Heart right ventricle (tissue), 16 donors: ENCODE results near the gene DNAH10. TPM values are rescaled to one million over a fixed set of nuclear protein-coding genes. Genes with fewer than 3 reads are reported as not detected.
A peak's percentile ranks its signal among the peaks of the same experiment; 100 is the strongest.

Experiments used
- ATAC-seq, 8 donors: fragments of 200-7000 bp; cut with Tn5 transposase; one replicate each; pipeline ENCODE4 v1.9.1; 2020; ENCODE audit warnings: mild to moderate bottlenecking in 8 of 8, moderate library complexity in 8 of 8, moderate number of reproducible peaks in 1 of 8
- DNase-seq, 2 donors: peaks; one replicate each; pipeline ENCODE4 v3.0.0-alpha.2; 2020
- H3K27ac ChIP-seq, 10 donors: fragments of 200-600 bp; sonication (generic) in 2 of 10; one replicate each; pipeline versions ENCODE4 v1.5.0 to v1.8.0; 2020 to 2022; ENCODE audit warnings: mild to moderate bottlenecking in 3 of 10
- H3K27me3 ChIP-seq, 7 donors: fragments of 200-600 bp; one replicate each; pipeline ENCODE4 v1.8.0; 2021 to 2022; ENCODE audit warnings: mild to moderate bottlenecking in 2 of 7
- H3K36me3 ChIP-seq, 9 donors: fragments of 200-600 bp; sonication (generic) in 1 of 9; one replicate each; pipeline versions ENCODE4 v1.5.0 to v1.8.0; 2020 to 2022; ENCODE audit warnings: mild to moderate bottlenecking in 2 of 9
- H3K4me1 ChIP-seq, 9 donors: fragments of 200-600 bp; sonication (generic) in 1 of 9; one replicate each; pipeline versions ENCODE4 v1.5.0 to v1.8.0; 2020 to 2022; ENCODE audit warnings: mild to moderate bottlenecking in 4 of 9
- H3K4me3 ChIP-seq, 10 donors: fragments of 200-600 bp; sonication (generic) in 2 of 10; one replicate each; pipeline versions ENCODE4 v1.5.0 to v1.8.0; 2020 to 2022; ENCODE audit warnings: mild to moderate bottlenecking in 7 of 10, moderate library complexity in 2 of 10
- H3K9me3 ChIP-seq, 11 donors: fragments of 200-600 bp in 10 of 11; sonication (generic) in 2 of 11; one replicate each; pipeline versions ENCODE4 v1.5.0 to v1.8.0; 2013 to 2022; ENCODE audit warnings: mild to moderate bottlenecking in 2 of 11, control low read depth in 1 of 11, moderate library complexity in 1 of 11
- WGBS, 2 donors: extraction: QIAGEN DNeasy Blood & Tissue Kit; methylation state at CpG; one replicate each; pipeline ENCODE4 v1.1.7; 2013; ENCODE audit warnings: inconsistent platforms in 1 of 2; 5-methylcytosine and 5-hydroxymethylcytosine counted together
- intact Hi-C, 10 donors: fragments of 100-400 bp; cut with DNase I; formaldehyde crosslinking; loops; one replicate each; pipeline versions ENCODE4 v1.11.1 to v1.14.2; 2022
- polyA plus RNA-seq, 2 donors: library from polyadenylated mRNA; stranded (reverse); fragments of 200-250 nt; gene quantifications; one replicate each; pipeline ENCODE4 v1.2.3, GENCODE V29; 2013
- total RNA-seq, 10 donors: library from RNA; stranded (reverse); fragmentation: NEBNext Ultra II Directional in 3 of 10; extraction: Animal tissue kit (Norgen Biotek cat#: 25700) in 3 of 10; gene quantifications; one replicate each; pipeline versions ENCODE4 v1.2.1 to v1.2.4, GENCODE V29; 2021 to 2023
- TF ChIP-seq, protein P1 (sequence below), 9 donors: fragments of 200-600 bp; sonication (generic) in 2 of 9; IDR thresholded peaks; one replicate each; pipeline versions ENCODE4 v1.5.0 to v1.8.0; 2021 to 2022; ENCODE audit warnings: antibody characterized with exemption in 9 of 9, mild to moderate bottlenecking in 5 of 9, moderate library complexity in 1 of 9
- donor health status: Arrhythmogenic right ventricular cardiomyopathy.
- donor health status: ischemic (EF 13 %, LVEDD 7.1; RV severe dilation, severe dysfunction).
- donor health status: healthy with polysubstance abuse.
- donor health status: DM: no; HTN: yes; CAD: no.
- donor health status: DM: no; HTN: no; CAD: no.
- donor health status: ischemic (EF 25% LVEDD 6.9; RV normal size, moderate dysfunction).
- donor health status: ischemic (EF 25% LVEDD 5.7; RV mildly dilated, moderate dysfunction).
- donor health status: healthy.
- donor health status: DM: yes; HTN: yes; CAD: no.
- donor health status: Ischemic cardiomyopathy.
- donor health status: ischemic (EF 35%, LVEDD 5.7; RV mildly dilated, moderate dysfunction).
- donor health status: nonischemic (EF 11% LVEDD 7.7; RV severe dilation, severe dysfunction).
- donor health status: DM: yes; HTN: yes; CAD: no.
- donor health status: PGD.
- donor health status: ischemic (EF 29% LVEDD 5.4; RV normal size, mild dysfunction).
- donor health status: nonischemic (EF 23%, LVEDD 6.1; RV moderate dilation, normal function).

DNAH10 gene
- total and polyA plus RNA-seq, 12 donors = 0.05 to 0.60 (median 0.09) TPM; not detected in 3

- Histone ChIP-seq H3K27ac (no peak overlapping the region), H3K27me3 (peaks cover 0 to 7% (median 0%) of the 10 kb centered on the region in 7 donors), H3K4me3 (no peak overlapping the region), H3K9me3 (no peaks in the 10 kb centered on the region), H3K4me1 (no peaks in the 10 kb centered on the region), H3K36me3 (no peaks in the 10 kb centered on the region)
- 45 to 48% methylated on average over 7 of the region's 7 CpGs for WGBS, 2 donors
- intact Hi-C loops = loop anchor here in 1 of 10 donors (2.0 kb wide), 1 partner anchor 71 kb away; no protein-coding TSS in a partner anchor
- ATAC-seq (no peak), DNase-seq (no peak)
- TF ChIP-seq, protein P1, sequence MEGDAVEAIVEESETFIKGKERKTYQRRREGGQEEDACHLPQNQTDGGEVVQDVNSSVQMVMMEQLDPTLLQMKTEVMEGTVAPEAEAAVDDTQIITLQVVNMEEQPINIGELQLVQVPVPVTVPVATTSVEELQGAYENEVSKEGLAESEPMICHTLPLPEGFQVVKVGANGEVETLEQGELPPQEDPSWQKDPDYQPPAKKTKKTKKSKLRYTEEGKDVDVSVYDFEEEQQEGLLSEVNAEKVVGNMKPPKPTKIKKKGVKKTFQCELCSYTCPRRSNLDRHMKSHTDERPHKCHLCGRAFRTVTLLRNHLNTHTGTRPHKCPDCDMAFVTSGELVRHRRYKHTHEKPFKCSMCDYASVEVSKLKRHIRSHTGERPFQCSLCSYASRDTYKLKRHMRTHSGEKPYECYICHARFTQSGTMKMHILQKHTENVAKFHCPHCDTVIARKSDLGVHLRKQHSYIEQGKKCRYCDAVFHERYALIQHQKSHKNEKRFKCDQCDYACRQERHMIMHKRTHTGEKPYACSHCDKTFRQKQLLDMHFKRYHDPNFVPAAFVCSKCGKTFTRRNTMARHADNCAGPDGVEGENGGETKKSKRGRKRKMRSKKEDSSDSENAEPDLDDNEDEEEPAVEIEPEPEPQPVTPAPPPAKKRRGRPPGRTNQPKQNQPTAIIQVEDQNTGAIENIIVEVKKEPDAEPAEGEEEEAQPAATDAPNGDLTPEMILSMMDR (IDR thresholded peaks at IDR 0.05) = no peak
These were observed 161.8 kb downstream of the DNAH10 start for GRCh38 chr12:123923927-123924326.

DNA sequence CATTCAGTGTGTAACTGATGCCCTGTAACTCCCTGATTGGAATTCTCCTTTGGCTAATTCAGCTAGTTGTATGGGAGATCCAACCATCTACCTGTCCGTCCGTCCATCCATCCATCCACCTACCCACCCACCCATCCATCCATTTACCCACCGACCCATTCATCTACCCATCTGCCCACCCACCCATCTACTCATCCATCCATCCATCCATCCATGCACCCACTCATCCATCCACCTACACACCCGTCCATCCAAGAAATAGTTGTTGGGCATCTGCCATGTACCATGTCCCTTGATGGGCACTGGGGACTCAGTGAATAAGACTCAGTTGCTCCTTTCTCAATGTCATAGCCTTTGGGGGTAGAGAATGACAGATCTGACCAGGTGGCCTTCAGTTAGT is 162.4 kb downstream of the DNAH10 start:
- Histone ChIP-seq H3K27ac (no peak overlapping the region), H3K4me3 (no peak overlapping the region), H3K4me1 (peaks cover 0 to under 1% (median 0%) of the 10 kb centered on the region in 9 donors), H3K36me3 (no peaks in the 10 kb centered on the region), H3K9me3 (no peaks in the 10 kb centered on the region), H3K27me3 (peaks cover 0 to 6% (median 0%) of the 10 kb centered on the region in 7 donors)
- no peak for DNase-seq
- intact Hi-C loops = loop anchor here in 1 of 10 donors (2.0 kb wide), 1 partner anchor 72 kb away; no protein-coding TSS in a partner anchor
- ATAC-seq = no peak
- TF ChIP-seq, protein P1 (IDR thresholded peaks at IDR 0.05) = no peak
- WGBS, 2 donors = 96 to 97% methylated on average over 4 of the region's 4 CpGs

DNA sequence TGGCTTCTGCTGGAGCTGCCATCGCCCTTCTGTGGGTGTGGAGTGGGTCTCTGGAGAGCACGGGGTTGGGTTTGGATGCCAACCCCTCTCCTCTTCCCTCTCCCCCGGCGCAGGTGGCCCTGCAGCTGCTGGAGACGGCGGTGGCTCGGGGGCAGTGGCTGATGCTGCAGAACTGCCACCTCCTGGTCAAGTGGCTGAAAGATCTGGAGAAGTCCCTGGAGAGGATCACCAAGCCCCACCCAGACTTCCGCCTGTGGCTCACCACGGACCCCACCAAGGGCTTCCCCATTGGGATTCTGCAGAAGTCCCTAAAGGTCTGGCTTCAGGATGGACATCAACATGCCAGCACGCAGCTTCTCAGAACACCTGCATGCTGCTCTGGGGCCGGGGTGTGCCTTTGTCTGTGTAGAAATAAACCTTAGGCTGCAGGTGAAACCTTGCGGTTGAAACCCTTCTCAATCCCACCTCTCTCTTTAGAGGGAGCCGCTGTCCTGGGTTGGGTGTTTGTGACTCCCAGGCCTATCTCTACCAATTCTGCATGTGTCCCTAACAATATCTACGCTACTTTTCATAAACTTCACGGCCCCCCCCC is 166.3 kb downstream of the DNAH10 start:
- H3K27ac ChIP-seq = no peak overlapping the region
- peaks cover 0 to 8% (median 0%) of the 10 kb centered on the region in 7 donors for H3K27me3 ChIP-seq
- DNase-seq (no peak), ATAC-seq (peak in 2 of 8 donors; percentile 12 to 48)
- peaks cover 0 to 4% (median 0%) of the 10 kb centered on the region in 9 donors for H3K4me1 ChIP-seq
- no peaks in the 10 kb centered on the region for H3K36me3 ChIP-seq
- H3K9me3 ChIP-seq = no peaks in the 10 kb centered on the region
- H3K4me3 ChIP-seq = no peak overlapping the region
- TF ChIP-seq, protein P1 (IDR thresholded peaks at IDR 0.05) = no peak
- 78 to 84% methylated on average over 15 of the region's 15 CpGs for WGBS, 2 donors
- intact Hi-C loops = no loop called here

DNA sequence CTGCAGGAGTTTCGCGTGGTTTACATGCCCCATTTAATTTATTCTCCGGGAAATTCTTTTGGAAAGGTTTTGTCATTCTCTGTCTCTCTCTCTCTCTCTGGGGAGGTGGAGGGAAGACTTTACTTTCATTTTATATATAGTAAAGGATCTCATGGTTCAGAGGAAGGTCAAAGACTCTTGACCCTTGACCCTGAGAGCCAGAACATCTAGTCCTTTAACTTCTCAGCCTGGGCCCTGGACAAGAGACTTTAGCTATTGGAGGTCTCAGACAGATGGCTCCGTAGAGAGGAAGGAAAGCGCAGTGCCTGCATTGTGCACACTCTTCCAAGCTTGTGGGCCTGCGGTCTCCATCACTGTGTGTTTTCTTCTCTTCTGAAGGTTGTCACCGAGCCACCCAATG is 166.8 kb downstream of the DNAH10 start:
- Histone ChIP-seq H3K4me1 (peaks cover 0 to 4% (median 0%) of the 10 kb centered on the region in 9 donors), H3K27ac (no peak overlapping the region), H3K4me3 (no peak overlapping the region), H3K27me3 (peaks cover 0 to 8% (median 0%) of the 10 kb centered on the region in 7 donors), H3K36me3 (no peaks in the 10 kb centered on the region), H3K9me3 (no peaks in the 10 kb centered on the region)
- WGBS, 2 donors = 79 to 82% methylated on average over 7 of the region's 7 CpGs
- ATAC-seq (peak in 3 of 8 donors; percentile 29 to 58 (median 33)), DNase-seq (no peak)
- intact Hi-C loops = no loop called here
- TF ChIP-seq, protein P1 (IDR thresholded peaks at IDR 0.05) = no peak
